NCI-H146 treated with DMSO at 0.1 percent for 48 hours (cell line): ENCODE measurements around the gene DNM2.
"Not testable (repeated sequence)": the region's sequence is repeated elsewhere in the genome, so short reads cannot be mapped to it uniquely, and the experiment has no call there.

Experiments
- DNase-seq: peaks from one replicate; lab custom pipeline; 2025; ENCODE audit not compliant: unreplicated experiment; lab: John Stamatoyannopoulos, UW

Gene DNM2

GRCh38 chr19:10717356-10718204 is at the start of gene DNM2:
DNM2 (plus strand) TSS chr19:10718079; CDS start chr19:10718243, 164 bp downstream.
- peak; percentile 100 for DNase-seq

DNA sequence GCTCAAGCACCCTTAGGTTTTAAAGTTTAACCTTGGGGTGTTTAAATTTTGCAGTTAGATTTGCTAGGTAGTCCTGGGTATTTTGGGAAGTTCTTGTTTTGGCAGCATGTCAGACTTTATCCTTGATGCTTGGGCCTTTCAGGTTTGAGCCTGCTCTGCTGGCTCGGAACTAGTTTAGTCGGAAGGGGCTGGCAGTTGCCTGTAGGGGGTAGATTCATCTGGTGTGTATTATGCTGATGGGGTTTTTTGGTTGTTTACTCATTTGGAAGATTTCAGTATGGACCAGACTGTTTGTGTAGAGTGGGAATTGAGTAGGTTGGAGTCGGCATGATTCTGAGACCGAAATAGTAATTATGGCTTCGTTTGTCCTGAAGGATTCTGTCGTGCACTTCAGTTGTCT is 48.6 kb upstream of the DNM2 start:
- DNase-seq = no peak

GRCh38 chr19:10670182-10670581 is 47.7 kb upstream of the DNM2 start:
- DNase-seq = no peak

DNA sequence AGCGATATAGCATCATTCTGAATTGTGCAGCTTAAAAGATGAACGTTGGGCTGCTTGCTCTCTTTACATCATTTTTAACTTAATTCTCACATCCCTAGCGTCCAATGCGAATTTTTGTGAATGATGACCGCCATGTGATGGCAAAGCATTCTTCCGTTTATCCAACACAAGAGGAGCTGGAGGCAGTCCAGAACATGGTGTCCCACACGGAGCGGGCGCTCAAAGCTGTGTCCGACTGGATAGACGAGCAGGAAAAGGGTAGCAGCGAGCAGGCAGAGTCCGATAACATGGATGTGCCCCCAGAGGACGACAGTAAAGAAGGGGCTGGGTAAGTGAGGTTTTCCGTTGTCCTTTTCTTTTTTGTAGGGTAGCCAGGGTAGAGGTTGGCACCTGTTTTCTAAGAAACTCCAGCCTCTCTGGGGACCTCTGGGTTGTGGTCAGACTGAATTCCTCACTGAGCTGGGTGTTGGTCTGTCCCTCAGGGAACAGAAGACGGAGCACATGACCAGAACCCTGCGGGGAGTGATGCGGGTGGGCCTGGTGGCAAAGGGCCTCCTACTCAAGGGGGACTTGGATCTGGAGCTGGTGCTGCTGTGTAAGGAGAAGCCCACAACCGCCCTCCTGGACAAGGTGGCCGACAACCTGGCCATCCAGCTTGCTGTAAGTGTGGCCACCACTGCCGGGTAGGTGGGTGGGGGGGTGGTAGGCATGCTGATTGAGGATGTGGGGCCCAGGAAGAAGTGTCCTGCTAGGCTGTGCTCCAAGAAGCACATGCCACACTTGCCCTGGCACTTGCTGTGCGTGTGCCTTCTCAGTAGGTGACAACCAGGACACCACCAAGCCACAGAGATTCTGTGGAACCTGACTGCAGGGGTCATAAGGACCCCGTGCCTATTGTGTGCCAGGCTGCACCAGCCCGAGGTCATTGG is 46.7 kb upstream of the DNM2 start:
- DNase-seq = no peak

GRCh38 chr19:10671922-10672321 is 46.0 kb upstream of the DNM2 start:
- DNase-seq = not testable (repeated sequence)

GRCh38 chr19:10675214-10675613 is 42.7 kb upstream of the DNM2 start:
- not testable (repeated sequence) for DNase-seq

DNA sequence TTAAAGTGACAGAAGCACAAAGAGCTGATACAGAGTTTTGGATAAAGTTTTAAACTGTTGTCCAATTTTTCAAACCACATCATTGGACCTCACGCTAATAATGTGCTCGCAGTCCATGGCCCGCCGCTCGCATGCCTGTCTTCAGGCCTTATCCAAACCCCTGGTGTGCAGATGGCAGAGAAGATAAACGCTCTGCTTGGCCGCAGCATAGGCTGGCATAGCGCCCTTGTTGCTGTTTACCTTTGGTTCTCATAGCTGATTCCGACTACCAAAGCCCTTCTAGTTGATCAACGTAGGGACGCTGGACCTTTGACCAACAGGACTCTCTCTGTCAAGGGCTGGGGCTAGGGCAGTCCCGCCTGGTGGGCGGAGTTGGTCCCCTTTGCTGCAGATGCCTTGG is 40.1 kb upstream of the DNM2 start:
- no peak for DNase-seq

DNA sequence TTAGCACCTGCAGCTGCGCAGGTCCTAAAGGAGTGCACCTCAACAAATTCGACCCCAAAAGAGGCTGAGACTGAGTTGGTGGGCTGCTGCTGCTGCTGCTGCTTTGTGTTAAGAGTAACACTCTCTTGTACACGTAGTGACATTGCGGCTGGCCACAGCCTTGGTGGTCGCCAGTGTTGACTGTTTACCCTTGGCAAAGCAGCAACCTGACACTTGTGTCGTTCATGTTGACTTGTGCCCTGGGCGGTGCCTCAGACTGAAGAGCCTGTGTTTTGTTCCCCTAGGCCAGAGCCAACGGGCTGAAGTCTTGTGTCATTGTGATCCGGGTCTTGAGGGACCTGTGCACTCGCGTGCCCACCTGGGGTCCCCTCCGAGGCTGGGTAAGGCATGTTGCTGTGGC is 39.1 kb upstream of the DNM2 start:
- no peak for DNase-seq

- no peak for DNase-seq
Measured at GRCh38 chr19:10679743-10680142, 38.1 kb upstream of the DNM2 start.

DNA sequence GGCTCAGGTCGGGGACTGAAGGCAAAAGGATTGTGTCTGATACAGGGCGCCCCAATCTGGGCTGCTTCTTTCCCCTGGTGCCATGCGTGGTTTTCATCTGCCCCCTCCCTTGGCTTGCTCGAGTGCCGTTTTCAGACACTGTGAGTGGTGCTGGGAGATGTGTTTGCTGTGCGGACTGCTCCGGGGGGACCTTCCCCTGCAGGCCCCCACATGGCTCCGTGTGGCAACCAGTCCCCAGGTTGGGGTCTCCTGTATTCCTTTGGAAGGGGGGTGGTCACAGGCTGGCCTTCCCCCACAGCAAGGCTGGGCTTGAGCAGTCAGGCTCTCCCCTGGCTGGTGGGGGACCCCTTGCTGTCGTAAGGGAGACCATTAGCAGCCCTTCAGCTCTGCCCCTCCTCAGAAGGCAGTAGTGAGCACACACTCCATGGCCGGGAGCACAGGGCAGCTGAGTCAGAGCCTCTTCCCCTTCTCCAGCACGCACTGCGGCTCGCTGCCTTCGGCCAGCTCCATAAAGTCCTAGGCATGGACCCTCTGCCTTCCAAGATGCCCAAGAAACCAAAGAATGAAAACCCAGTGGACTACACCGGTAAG is 37.2 kb upstream of the DNM2 start:
- DNase-seq = no peak

DNA sequence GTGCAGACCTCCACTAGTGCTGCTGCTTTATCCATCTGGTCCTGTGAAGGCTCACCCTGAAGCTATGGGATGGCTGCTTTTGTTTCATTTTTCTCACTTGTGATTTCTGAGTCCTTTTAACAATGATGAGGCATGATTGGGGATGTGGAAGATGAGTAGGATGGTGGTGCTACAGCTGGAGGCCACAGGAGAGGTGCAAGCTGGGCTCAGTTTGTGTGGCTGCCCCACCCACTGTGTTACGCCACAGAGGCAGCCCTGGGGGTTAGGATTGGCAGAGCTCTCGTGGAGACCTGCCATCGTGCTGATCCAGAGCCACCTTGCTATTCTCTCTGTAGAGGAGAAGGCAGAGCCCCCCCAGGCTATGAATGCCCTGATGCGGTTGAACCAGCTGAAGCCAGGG is 36.2 kb upstream of the DNM2 start:
- no peak for DNase-seq

GRCh38 chr19:10682397-10683063 is 35.3 kb upstream of the DNM2 start:
- no peak for DNase-seq

GRCh38 chr19:10683064-10683426 is 34.8 kb upstream of the DNM2 start:
- DNase-seq = no peak

DNA sequence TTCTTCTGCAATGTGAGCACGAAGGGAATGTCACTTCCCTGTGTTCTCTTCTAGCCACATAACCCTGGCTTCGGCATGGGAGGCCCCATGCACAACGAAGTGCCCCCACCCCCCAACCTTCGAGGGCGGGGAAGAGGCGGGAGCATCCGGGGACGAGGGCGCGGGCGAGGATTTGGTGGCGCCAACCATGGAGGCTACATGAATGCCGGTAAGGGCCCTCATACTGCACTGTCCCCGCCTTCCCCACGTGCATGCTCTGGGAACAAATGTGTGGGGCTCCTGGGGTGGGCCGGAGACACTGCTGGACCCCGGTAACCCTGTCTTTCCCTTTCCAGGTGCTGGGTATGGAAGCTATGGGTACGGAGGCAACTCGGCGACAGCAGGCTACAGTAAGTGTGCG is 34.3 kb upstream of the DNM2 start:
- DNase-seq = no peak

- DNase-seq = no peak
Measured at GRCh38 chr19:10685210-10685609, 32.7 kb upstream of the DNM2 start.

DNA sequence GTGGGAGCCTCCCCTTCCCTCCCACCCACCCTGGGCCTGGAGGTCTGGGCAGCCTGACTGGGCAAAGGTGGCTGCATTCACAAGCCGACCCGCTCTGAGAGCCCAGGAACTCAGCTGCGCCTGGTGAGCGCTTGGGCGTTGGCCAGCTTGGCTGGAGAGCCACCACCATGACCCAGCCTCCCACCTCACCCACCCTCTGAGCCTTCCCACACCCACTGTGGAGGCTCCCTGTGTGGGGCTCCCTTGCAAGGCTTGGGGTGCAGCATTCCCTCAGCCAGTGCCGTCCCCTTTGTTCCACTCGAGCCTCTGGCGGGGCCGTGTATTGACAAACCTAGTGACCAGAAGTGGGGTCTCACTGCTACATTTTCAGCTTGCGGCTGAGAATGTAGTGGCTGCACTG is 31.7 kb upstream of the DNM2 start:
- no peak for DNase-seq

- no peak for DNase-seq
Measured at GRCh38 chr19:10686661-10687517, 31.0 kb upstream of the DNM2 start.

GRCh38 chr19:10687518-10688288 is 30.2 kb upstream of the DNM2 start:
- no peak for DNase-seq

GRCh38 chr19:10688545-10689280 is 29.2 kb upstream of the DNM2 start:
- no peak for DNase-seq
